HG02884 (cell line): ENCODE data around the gene AUH.

ENCODE experiments used
- ATAC-seq: cut with Tn5 transposase; IDR thresholded peaks from one replicate; pipeline ENCODE4 v1.9.1; 2021; ENCODE audit warnings: mild to moderate bottlenecking, moderate library complexity; ENCODE audit not compliant: unreplicated experiment

Gene AUH

GRCh38 chr9:91253488-91253887 is 108.2 kb downstream of the AUH start:
- ATAC-seq: no peak

- no peak for ATAC-seq
Measured at GRCh38 chr9:91248707-91249106, 113.0 kb downstream of the AUH start.

- no peak for ATAC-seq
Measured at GRCh38 chr9:91247278-91247677, 114.4 kb downstream of the AUH start.

GRCh38 chr9:91246846-91247245 is 114.9 kb downstream of the AUH start:
- ATAC-seq: no peak

- ATAC-seq: no peak
Measured at GRCh38 chr9:91245431-91246313, 116.0 kb downstream of the AUH start.

GRCh38 chr9:91243029-91243428 is 118.7 kb downstream of the AUH start:
- no peak for ATAC-seq

- no peak for ATAC-seq
Measured at GRCh38 chr9:91241909-91242308, 119.8 kb downstream of the AUH start.

GRCh38 chr9:91240596-91241165 is 121.0 kb downstream of the AUH start:
- ATAC-seq: no peak

- ATAC-seq: no peak
Measured at GRCh38 chr9:91239367-91240111, 122.2 kb downstream of the AUH start.

- no peak for ATAC-seq
Measured at GRCh38 chr9:91234523-91234922, 127.2 kb downstream of the AUH start.

GRCh38 chr9:91231619-91232018 is 130.1 kb downstream of the AUH start:
- no peak for ATAC-seq

- no peak for ATAC-seq
Measured at GRCh38 chr9:91223000-91223399, 138.7 kb downstream of the AUH start.

- no peak for ATAC-seq
Measured at GRCh38 chr9:91222457-91222856, 139.3 kb downstream of the AUH start.

- no peak for ATAC-seq
Measured at GRCh38 chr9:91221332-91221731, 140.4 kb downstream of the AUH start.

GRCh38 chr9:91220491-91221135 is 141.1 kb downstream of the AUH start:
- ATAC-seq: no peak

GRCh38 chr9:91220021-91220420 is 141.7 kb downstream of the AUH start:
- no peak for ATAC-seq

- ATAC-seq: no peak
Measured at GRCh38 chr9:91219557-91219956, 142.2 kb downstream of the AUH start.

GRCh38 chr9:91217388-91217787 is 144.3 kb downstream of the AUH start:
- no peak for ATAC-seq

GRCh38 chr9:91214867-91215266 is 146.9 kb downstream of the AUH start:
- ATAC-seq: no peak

GRCh38 chr9:91214086-91214485 is 147.6 kb downstream of the AUH start:
- ATAC-seq: no peak

GRCh38 chr9:91212596-91213243 is 149.0 kb downstream of the AUH start:
- ATAC-seq: no peak
